GM18502 (cell line): ENCODE data around the gene TEX52.

ENCODE experiments used
- ATAC-seq: cut with Tn5 transposase; IDR thresholded peaks from one replicate; pipeline ENCODE4 v1.9.1; 2021; ENCODE audit warnings: mild to moderate bottlenecking; ENCODE audit not compliant: unreplicated experiment, poor library complexity

TEX52 gene

GRCh38 chr12:2833810-2834209 lies 23.0 kb downstream of the TEX52 start:
- ATAC-seq, result no peak

- ATAC-seq, result no peak
These were observed 23.5 kb downstream of the TEX52 start for GRCh38 chr12:2833327-2833726.

DNA sequence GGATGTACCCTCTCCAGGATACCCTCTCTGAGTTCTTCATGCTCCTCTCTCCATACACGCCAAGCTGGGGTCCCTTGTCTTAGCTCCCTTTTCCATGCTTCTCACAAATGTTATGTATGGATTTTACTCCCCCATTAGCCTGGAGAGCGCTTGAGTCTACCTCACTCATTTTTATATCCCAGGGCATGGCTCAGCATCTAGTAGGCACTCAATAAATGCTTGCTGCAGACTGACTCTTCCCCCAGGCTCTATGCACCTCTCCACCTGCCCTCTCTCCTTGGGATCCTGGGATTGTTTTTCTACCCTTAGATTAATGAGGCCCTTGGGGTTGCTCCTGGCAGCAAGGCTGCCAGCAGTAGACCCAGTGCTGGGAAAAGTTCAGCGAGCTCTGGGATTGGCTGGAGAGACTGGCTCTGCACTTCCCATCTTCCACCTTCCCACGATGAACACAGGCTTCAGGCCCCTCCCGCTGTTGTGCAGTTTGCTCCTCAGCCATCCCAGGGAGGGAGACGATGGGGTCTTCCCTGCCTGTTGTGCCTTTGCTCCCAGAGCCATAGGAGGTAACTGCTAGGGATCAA lies 24.2 kb downstream of the TEX52 start:
- no peak for ATAC-seq

GRCh38 chr12:2829275-2829674 lies 27.6 kb downstream of the TEX52 start:
- no peak for ATAC-seq

GRCh38 chr12:2826721-2827515 lies 29.9 kb downstream of the TEX52 start:
- no peak for ATAC-seq

- no peak for ATAC-seq
These were observed 30.8 kb downstream of the TEX52 start for GRCh38 chr12:2826036-2826435.

DNA sequence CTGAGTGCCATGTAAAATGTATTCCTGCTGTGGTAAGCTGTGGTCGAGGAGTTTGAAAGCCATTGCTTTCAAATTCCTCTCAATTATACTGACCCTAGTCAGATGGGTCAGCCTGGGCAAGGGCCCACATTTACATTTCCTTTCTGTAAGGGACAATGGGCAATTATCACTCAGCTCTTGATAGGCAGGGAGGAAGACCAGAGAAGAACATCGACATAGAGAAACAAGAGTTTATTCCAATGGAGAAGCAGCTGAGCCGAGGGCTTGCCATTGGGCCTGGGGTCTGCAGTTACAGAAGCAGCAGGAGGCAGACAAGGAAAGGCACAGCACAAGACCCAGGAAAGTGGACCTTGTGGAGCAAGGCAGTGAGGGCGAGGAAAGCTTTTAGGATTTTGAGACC lies 31.7 kb downstream of the TEX52 start:
- ATAC-seq, result no peak

- no peak for ATAC-seq
These were observed 32.3 kb downstream of the TEX52 start for GRCh38 chr12:2824541-2824940.

DNA sequence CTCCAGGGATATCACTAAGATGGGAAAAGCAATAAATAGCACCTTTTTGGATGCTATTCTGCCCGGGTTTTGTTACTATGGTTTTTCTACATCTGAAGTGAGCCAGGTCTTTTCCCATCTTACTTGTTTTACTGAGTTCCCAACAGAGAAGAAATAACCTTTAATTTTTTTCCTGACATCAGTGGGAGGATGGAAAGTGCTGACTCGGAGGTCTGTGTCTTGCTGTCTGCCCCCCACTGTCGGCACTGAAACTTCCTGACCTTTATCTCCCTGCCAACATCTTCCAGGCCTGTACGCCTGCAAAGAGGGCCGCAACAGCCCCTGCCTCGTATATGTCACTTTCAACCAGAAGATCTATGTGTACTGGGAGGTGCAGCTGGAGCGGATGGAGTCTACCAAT lies 33.4 kb downstream of the TEX52 start:
- ATAC-seq, result no peak

DNA sequence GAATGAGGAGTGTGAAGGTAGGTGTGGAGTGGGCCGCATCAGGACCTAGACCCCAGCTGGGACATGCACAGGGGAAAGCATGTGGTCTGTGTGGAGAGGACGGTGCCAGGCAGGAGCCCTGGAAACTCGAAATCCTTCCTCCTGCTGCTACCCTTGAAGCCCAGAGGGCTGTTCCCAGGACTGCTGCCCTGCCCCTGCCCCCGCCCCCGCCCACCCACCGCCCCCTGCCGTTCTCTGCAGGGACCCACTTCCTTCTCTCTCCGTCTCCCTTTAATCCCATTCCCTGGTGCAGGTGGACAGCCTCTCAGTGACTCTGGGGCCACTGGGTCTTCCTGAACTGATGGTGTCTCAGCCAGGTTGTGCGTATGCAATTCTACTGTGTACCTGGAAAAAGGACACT lies 36.4 kb downstream of the TEX52 start:
- no peak for ATAC-seq

GRCh38 chr12:2819810-2820209 lies 37.0 kb downstream of the TEX52 start:
- no peak for ATAC-seq

DNA sequence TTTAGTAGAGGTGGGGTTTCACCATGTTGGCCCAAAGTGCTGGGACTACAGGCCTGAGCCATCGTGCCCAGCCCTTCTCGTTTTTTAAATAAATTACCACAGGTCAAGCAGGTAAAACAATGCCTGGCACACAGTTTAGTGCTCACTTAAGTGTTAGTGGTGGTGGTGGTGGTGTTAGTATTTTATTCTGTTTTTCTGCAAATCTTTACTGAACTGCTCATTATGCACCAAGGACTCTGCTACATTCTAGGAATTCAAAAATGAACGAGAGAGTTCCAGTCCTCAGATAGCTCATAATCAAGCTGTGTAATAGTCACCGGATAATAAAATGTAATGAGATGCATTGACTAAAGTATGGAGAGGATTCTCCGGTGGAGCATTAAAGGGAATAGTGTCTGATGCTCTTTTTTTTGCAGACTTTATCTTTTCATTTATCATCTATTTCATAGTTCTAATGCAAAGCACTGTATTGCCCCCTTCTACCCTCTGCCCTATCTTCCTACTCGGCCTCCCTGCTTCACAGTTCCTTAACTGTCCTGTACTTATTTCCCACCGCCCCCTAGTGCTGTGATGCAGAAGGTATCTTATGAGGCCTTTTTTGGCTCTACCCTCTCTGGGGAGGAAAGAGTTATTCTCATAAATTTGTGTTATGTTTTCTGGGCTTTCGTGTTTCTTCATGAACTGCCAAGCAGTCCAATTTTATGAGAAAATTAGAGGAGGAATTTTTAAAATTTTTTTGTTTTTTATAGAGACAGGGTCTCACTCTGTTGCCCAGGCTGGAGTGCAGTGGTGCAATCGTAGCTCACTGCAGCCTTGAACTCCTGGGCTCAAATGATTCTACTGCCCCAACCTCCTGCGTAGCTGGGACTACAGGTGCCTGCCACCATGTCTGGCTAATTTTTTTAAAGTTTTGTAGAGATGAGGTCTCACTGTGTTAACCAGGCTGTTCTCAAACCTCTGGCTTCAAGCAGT lies 43.3 kb downstream of the TEX52 start:
- ATAC-seq, result peak; percentile 39

DNA sequence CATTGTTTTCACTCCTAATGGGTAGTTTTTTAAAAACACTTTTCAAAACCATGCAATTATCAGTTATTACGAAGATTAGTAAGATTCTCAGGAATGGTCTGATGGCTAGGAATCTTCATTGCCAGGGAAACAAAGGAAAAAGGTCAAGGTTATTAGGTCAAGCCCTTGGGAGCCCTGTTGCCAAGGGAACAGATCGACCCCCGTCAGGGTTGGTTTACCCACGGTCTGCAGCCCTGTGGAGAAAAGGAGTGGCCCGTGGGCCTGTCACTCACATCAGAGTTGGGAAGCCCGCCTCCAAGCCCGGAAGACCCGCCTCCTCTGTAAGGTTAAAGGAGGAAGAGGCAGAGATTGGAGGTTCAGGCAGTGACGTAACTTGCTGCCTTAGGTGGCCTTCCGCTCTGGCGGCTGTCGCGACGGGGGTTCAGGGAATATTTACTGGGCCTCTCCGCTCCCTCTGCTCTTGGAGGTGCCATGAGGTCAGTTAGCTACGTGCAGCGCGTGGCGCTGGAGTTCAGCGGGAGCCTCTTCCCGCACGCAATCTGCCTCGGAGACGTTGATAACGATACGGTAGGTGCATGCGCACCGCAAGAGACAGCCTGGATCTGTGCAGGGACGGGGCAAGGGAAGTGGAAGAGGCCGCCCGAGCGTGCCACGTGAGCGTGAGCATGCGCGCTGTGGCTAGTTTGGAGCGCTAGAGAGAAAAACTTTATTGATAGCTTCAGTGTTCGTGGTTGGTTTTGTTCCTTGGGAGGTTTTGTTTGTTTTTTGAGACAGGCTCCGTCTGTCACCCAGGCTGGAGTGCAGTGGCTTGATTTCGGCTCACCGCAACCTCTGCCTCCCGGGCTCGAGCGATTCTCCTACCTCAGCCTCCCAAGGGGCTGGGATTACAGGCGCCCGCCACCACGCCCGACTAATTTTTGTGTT lies 44.3 kb downstream of the TEX52 start, which contains the start of gene ITFG2:
ITFG2 (plus strand) TSS at position 379 of the 924 bp plus-strand sequence; CDS start at position 472, 93 bp downstream.
- peak; percentile 94 for ATAC-seq

DNA sequence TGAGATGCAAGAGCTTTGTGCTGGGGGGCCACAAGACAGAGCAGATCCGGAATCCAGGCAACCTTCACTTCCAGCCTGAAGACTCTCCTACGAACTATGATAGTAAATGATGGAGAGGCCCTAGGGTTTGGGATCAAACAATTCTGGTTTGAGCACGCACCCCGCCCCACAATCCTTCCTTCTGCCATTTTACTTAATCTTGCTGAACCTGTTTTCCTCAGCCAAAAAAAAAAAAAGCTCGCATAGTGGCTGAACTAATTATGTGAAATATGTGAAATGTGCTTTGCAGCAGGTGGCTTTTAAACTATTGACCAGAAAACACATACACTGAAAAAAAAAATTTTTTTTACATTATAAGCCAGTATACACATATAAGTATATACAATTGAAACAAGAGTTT lies 45.0 kb downstream of the TEX52 start:
- ATAC-seq, result no peak

GRCh38 chr12:2806700-2807099 lies 50.1 kb downstream of the TEX52 start:
- ATAC-seq, result no peak

DNA sequence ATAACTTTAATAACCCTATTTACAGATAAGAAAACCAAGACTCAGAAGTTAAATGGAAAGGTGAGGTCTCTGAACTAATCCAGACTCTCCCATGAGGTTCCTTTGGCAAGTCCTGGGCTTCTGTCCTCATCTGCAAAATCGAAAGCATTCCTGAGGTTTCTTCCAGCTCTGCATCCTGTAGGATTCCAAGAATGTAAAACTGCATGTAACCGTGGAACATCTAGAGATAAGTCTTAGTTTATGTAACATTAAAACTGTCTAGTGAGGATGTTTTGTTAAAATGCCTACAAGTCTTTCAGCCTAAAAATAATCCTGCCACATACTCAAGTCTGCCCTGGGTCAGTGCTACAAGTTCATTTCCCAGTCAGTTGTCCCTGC lies 51.7 kb downstream of the TEX52 start:
- no peak for ATAC-seq

GRCh38 chr12:2804393-2805142 lies 52.3 kb downstream of the TEX52 start:
- ATAC-seq, result no peak

DNA sequence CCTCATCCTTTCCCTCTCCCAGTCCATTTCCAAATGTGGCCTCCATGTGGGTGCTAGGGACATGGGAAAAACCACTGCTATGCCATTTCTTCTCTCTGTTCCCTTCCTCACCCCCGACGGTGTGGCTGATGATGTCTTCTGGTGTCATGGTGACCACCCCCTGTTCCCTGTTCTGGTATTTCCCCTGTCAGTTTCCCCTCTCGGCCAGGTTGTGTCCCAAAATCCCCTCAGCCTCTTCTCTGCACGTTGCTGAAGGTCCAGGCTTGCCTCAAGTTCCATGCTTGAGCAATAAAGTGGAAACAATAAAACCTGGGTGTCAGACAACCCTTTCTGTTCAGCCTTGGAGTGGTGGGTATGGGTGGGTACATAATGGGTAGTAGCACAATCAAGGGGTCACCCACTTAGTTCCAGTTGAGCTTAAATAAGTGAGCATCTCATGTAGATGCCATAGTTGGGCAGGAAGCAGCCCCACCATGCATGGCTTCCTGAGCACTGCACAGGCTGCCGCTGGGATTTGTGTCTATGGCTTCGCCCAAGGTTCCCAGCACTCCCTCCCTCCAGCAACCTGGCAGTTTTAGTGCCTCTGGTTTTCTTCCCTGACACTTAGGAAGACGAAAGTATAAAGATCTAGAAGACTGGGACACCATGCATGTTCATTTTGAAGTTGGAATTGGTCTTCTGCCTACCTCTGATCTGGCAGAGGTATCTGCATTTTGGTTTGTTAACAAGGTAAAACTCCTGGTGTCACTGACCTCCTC lies 53.0 kb downstream of the TEX52 start:
- ATAC-seq, result no peak
